AG04450 (cell line): ENCODE results near the gene JAK1. TPM values are rescaled to one million over a fixed set of nuclear protein-coding genes. Genes with fewer than 3 reads are reported as not detected.

Experiments
- CTCF ChIA-PET: fragments of 300-600, 350-600 bp; formaldehyde crosslinking; extraction: SDS; loops from one replicate; lab custom pipeline; 2022; ENCODE audit warnings: antibody characterized with exemption, inconsistent platforms; lab: Charles Lee
- POLR2A ChIA-PET: fragments of 350-600 bp; formaldehyde crosslinking; extraction: SDS; loops from one replicate; lab custom pipeline; 2021; ENCODE audit warnings: antibody characterized with exemption, inconsistent platforms; lab: Yijun Ruan, JAX
- DNase-seq: peaks from one replicate; pipeline ENCODE4 v3.0.0-alpha.2; 2011; ENCODE audit warnings: low read depth, low spot score
- H3K27ac ChIP-seq: one replicate; pipeline ENCODE4 v1.5.1; 2012; ENCODE audit warnings: low read depth, low read length, control low read depth
- H3K27me3 ChIP-seq: one replicate; pipeline ENCODE4 v1.6.0; 2012; ENCODE audit warnings: low read length; ENCODE audit not compliant: control insufficient read depth, insufficient read depth
- H3K4me3 ChIP-seq: 2 replicates; pipeline ENCODE4 v1.5.1; 2011; ENCODE audit warnings: mild to moderate bottlenecking, low read depth, low read length, control low read depth
- H3K9me3 ChIP-seq: 2 replicates; pipeline ENCODE4 v1.5.1; 2012; ENCODE audit warnings: low read length; ENCODE audit not compliant: control insufficient read depth, insufficient read depth
- polyA plus RNA-seq: library from polyadenylated mRNA; depleted of rRNA; stranded (reverse); fragments of >200 nt; gene quantifications from 2 replicates; pipeline ENCODE4 v1.2.3, GENCODE V29; 2011
- TF ChIP-seq, protein P1 (sequence below): IDR thresholded peaks from 2 replicates; pipeline ENCODE4 v1.5.1; 2011; ENCODE audit warnings: low read depth, low read length, control low read depth, inconsistent platforms

Gene JAK1
- polyA plus RNA-seq, 1 experiment, result 141 TPM

DNA sequence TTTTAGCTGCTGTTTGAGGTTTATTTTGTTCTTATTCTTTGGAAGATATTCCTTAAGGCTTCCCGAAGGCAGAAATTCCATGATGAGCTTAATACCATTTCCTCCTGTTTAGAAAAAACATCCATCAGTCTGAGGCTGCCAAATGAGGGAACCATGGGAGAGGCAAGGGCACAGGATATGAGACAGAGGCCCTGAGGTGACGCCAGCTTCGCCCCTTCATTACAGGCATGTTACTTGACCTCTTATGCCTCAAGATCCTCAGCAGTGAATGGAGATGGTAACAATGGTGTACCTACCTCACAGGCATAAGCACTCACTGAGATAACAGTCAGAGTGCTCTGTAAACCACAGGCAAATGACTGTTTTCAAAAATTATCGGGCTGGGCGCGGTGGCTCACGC lies 127.9 kb downstream of the JAK1 start:
- TF ChIP-seq, protein P1, sequence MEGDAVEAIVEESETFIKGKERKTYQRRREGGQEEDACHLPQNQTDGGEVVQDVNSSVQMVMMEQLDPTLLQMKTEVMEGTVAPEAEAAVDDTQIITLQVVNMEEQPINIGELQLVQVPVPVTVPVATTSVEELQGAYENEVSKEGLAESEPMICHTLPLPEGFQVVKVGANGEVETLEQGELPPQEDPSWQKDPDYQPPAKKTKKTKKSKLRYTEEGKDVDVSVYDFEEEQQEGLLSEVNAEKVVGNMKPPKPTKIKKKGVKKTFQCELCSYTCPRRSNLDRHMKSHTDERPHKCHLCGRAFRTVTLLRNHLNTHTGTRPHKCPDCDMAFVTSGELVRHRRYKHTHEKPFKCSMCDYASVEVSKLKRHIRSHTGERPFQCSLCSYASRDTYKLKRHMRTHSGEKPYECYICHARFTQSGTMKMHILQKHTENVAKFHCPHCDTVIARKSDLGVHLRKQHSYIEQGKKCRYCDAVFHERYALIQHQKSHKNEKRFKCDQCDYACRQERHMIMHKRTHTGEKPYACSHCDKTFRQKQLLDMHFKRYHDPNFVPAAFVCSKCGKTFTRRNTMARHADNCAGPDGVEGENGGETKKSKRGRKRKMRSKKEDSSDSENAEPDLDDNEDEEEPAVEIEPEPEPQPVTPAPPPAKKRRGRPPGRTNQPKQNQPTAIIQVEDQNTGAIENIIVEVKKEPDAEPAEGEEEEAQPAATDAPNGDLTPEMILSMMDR, result no peak
- ChIA-PET CTCF (interaction anchor here (0.6 to 1.5 kb wide), 3 partner anchors 12 to 849 kb away, joined by 3 to 4 read pairs (median 3); no protein-coding TSS in a partner anchor), POLR2A (no interaction called here)
- Histone ChIP-seq H3K27me3 (no peaks in the 10 kb centered on the region), H3K27ac (no peak overlapping the region), H3K4me3 (no peak overlapping the region), H3K9me3 (no peaks in the 10 kb centered on the region)
- DNase-seq, result no peak

DNA sequence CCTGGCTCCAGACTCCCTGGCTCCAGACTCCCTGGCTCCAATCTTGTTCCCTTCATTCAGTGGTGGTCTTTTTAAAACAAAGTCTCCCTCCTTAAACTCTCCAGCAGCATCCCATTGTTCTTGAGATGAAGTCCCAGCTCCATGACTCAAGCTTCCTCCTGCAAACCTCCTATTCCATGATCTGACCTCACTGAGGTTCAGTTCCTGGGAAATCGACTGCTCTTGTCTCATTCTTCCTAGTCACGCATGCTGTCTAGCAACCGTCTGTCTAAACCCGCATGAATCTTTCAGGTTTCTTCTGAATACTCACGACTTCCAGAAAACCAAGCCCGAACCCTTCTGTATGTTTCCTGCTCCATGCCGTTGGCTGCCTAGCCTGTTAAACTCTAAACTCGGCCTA lies 129.5 kb downstream of the JAK1 start:
- TF ChIP-seq, protein P1, result no peak
- ChIA-PET POLR2A (no interaction called here), CTCF (interaction anchor here (1.4 kb wide), 1 partner anchor 12 kb away, joined by 9 read pairs; no protein-coding TSS in a partner anchor)
- no peaks in the 10 kb centered on the region for H3K27me3 ChIP-seq
- no peak for DNase-seq
- H3K9me3 ChIP-seq, result no peaks in the 10 kb centered on the region
- H3K27ac ChIP-seq, result no peak overlapping the region
- no peak overlapping the region for H3K4me3 ChIP-seq

DNA sequence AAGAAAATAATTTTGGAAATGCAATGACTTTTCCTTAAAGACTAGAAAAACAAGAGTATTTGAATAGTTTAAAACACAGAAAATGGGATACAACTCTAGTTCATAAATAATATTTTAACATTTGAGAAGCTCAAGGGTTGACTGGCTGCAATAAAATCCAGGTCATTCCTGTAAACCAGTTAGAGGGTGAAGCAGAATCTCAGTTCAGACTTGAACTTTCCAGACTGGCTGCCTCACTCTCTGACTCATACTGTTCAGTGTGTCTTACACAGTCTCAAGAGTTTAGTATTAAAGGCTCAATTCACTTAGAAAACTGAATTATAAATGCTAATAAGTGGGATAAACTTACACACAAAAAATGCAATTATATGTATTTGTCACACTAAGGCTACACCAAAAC lies 131.6 kb downstream of the JAK1 start:
- no peak overlapping the region for H3K4me3 ChIP-seq
- ChIA-PET CTCF (interaction anchor here (0.7 to 1.4 kb wide), 2 partner anchors 10 to 11 kb away, joined by 4 to 7 read pairs; no protein-coding TSS in a partner anchor), POLR2A (no interaction called here)
- DNase-seq, result no peak
- TF ChIP-seq, protein P1, result no peak
- no peaks in the 10 kb centered on the region for H3K9me3 ChIP-seq
- no peak overlapping the region for H3K27ac ChIP-seq
- no peaks in the 10 kb centered on the region for H3K27me3 ChIP-seq

DNA sequence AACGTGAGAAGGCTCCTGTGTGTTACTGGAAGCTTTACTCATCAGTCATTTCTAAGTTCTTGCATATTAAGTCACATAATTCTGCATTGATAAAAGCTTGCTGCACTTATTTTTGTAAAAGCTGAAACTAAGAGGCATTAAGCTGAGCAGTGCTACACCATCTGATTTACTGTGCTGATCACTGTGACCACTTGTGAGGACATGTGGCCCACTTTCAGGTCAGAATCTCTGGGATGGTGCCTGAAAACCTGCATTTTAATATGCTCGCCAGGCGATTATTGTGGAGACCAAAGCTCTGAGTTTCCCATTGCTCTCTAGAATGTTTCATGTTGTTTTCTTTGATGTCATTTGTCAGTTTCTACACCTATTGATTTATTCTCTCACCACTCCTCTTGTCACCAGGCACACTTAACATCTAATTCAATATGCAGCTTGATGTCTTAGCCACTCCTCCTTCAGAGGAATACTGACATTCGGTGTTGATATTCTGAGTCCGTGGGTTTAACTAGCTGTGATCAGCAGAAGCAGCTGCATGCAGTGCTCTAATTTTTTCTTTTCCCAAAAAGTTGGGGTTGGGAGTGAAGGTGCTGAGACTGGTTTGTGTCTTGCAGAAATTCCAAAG lies 136.2 kb downstream of the JAK1 start:
- ChIA-PET POLR2A (no interaction called here), CTCF (interaction anchor here (0.6 to 1.6 kb wide), 3 partner anchors 42 to 561 kb away, joined by 3 to 6 read pairs (median 4); no protein-coding TSS in a partner anchor)
- DNase-seq, result no peak

More for the DNA sequence above, 136.2 kb downstream of the JAK1 start:
- no peaks in the 10 kb centered on the region for H3K27me3 ChIP-seq
- no peak overlapping the region for H3K4me3 ChIP-seq
- no peak overlapping the region for H3K27ac ChIP-seq
- TF ChIP-seq, protein P1, result no peak
- no peaks in the 10 kb centered on the region for H3K9me3 ChIP-seq
